ENCODE measurements around the gene RFESD.

RFESD gene

GRCh38 chr5:95617057-95617456 is 29.5 kb upstream of the RFESD start:
- TF ChIP-seq FOXP2 (optimal IDR thresholded peaks at IDR 0.05; ENCODE audit: borderline replicate concordance, extremely low read depth, extremely low read length, insufficient read depth) = no peak
- TF ChIP-seq SIN3A (IDR thresholded peaks at IDR 0.05; ENCODE audit: borderline replicate concordance, insufficient read depth, low read length) = no peak
- no peak for TF ChIP-seq REST (IDR thresholded peaks at IDR 0.05; ENCODE audit: insufficient read depth in 1 of 2, low read depth in 2 of 2, low read length in 2 of 2)
- no peak for TF ChIP-seq TAF1 (IDR thresholded peaks at IDR 0.05; ENCODE audit: borderline replicate concordance, insufficient read depth, low read length)
- TF ChIP-seq POLR2AphosphoS5 (IDR thresholded peaks at IDR 0.05; ENCODE audit: low read depth, low read length) = no peak

GRCh38 chr5:95619096-95619495 is 27.5 kb upstream of the RFESD start:
- no peak for TF ChIP-seq FOXP2 (optimal IDR thresholded peaks at IDR 0.05; ENCODE audit: borderline replicate concordance, extremely low read depth, extremely low read length, insufficient read depth)
- TF ChIP-seq POLR2AphosphoS5 (IDR thresholded peaks at IDR 0.05; ENCODE audit: low read depth, low read length) = no peak
- no peak for TF ChIP-seq SIN3A (IDR thresholded peaks at IDR 0.05; ENCODE audit: borderline replicate concordance, insufficient read depth, low read length)
- no peak for TF ChIP-seq TAF1 (IDR thresholded peaks at IDR 0.05; ENCODE audit: borderline replicate concordance, insufficient read depth, low read length)
- no peak for TF ChIP-seq REST (IDR thresholded peaks at IDR 0.05; ENCODE audit: insufficient read depth in 1 of 2, low read depth in 2 of 2, low read length in 2 of 2)

DNA sequence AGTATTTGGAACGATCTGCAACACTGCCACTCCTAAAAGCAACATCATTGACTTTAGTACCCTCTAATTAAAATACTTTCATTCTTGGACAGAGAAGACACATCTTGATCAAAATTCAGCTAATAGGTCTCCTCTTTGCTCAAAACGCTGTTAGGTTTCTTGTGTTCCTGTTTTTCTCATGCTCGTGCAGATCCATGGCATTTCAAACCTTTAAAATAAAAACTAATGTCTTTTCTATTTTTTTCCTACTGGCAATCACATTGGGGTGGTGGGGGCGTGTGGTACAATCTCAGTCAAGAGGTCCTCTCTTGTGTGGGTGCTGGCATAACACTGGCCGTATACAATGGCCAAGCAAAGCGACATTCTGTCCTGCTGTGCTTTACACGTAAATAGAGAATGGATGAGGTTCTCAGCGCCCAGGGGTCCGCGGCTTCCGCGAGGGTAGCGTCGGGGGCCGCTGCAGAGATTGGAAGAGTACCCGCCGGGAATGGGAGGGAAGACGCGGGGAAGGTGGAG is 27.0 kb upstream of the RFESD start:
- TF ChIP-seq POLR2AphosphoS5 (IDR thresholded peaks at IDR 0.05; ENCODE audit: low read depth, low read length) (no peak), TAF1 (IDR thresholded peaks at IDR 0.05; ENCODE audit: borderline replicate concordance, insufficient read depth, low read length) (no peak)

GRCh38 chr5:95620030-95620869 is 26.3 kb upstream of the RFESD start, which contains the start of gene GPR150:
Gene GPR150 (plus strand): TSS chr5:95620087. CDS start chr5:95620276, 189 bp downstream.
- TF ChIP-seq TAF1 (IDR thresholded peaks at IDR 0.05; ENCODE audit: borderline replicate concordance, insufficient read depth, low read length) (no peak), POLR2AphosphoS5 (IDR thresholded peaks at IDR 0.05; ENCODE audit: low read depth, low read length) (no peak), SIN3A (IDR thresholded peaks at IDR 0.05; ENCODE audit: borderline replicate concordance, insufficient read depth, low read length) (no peak), REST (IDR thresholded peaks at IDR 0.05; ENCODE audit: insufficient read depth in 1 of 2, low read depth in 2 of 2, low read length in 2 of 2) (no peak), FOXP2 (optimal IDR thresholded peaks at IDR 0.05; ENCODE audit: borderline replicate concordance, extremely low read depth, extremely low read length, insufficient read depth) (peak; percentile 37)

DNA sequence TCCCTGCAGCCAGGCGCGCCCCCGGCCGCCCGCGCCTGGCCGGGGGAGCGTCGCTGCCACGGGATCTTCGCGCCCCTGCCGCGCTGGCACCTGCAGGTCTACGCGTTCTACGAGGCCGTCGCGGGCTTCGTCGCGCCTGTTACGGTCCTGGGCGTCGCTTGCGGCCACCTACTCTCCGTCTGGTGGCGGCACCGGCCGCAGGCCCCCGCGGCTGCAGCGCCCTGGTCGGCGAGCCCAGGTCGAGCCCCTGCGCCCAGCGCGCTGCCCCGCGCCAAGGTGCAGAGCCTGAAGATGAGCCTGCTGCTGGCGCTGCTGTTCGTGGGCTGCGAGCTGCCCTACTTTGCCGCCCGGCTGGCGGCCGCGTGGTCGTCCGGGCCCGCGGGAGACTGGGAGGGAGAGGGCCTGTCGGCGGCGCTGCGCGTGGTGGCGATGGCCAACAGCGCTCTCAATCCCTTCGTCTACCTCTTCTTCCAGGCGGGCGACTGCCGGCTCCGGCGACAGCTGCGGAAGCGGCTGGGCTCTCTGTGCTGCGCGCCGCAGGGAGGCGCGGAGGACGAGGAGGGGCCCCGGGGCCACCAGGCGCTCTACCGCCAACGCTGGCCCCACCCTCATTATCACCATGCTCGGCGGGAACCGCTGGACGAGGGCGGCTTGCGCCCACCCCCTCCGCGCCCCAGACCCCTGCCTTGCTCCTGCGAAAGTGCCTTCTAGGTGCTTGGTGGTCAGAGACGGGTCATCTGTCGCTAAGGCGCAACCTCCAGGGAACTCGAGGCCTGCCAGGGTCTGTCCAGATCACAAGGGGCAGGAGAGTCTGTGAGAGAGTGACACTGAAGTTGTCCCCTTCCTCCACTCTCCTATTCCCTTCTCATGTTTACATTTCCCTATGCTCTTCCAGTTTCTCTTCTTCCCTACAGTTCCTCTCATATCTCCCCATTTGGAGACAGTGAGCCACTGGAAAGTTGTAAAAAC is 25.4 kb upstream of the RFESD start:
- TF ChIP-seq SIN3A (IDR thresholded peaks at IDR 0.05; ENCODE audit: borderline replicate concordance, insufficient read depth, low read length) = no peak
- no peak for TF ChIP-seq FOXP2 (optimal IDR thresholded peaks at IDR 0.05; ENCODE audit: borderline replicate concordance, extremely low read depth, extremely low read length, insufficient read depth)
- TF ChIP-seq TAF1 (IDR thresholded peaks at IDR 0.05; ENCODE audit: borderline replicate concordance, insufficient read depth, low read length) = no peak
- no peak for TF ChIP-seq REST (IDR thresholded peaks at IDR 0.05; ENCODE audit: insufficient read depth in 1 of 2, low read depth in 2 of 2, low read length in 2 of 2)
- TF ChIP-seq POLR2AphosphoS5 (IDR thresholded peaks at IDR 0.05; ENCODE audit: low read depth, low read length) = no peak

Measured in PFSK-1 (cell line).